GM11168 (cell line): Measurements from ENCODE around the gene PRRG2.

Source experiments
- in situ Hi-C: fragments of 300-500 bp; cut with MboI; formaldehyde crosslinking; loops from one replicate; pipeline ENCODE4 v1.12.0; 2022; ENCODE audit warnings: low sequenced_read_pairs; ENCODE audit not compliant: unreplicated experiment

The PRRG2 gene

DNA sequence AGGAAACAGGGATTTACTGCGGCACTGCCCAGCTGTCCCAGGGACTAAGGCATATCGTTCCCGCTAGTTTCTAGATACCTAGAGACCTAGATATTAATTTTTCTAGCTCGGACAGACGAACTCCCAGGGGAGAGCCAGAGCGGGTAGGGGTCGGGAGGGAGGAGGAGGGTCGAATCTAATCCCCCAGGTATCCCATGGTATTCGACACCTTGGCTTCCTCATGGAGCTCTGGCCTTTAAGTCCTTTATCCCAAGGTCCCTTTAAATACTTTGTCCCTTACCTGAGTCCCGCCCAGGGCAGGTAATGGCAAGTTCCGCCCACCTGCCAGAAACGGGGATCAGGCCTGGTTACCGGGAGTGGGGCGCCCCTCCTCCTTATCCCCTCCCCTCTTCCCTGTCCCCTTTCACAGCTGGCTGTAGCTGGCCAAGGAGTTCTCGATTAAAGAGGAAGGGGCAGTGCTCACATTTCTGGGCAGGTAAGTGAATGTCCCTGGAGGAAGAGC is at the start of gene PRRG2:
Gene PRRG2 (plus strand): TSS at position 310 of the 502 bp plus-strand sequence. CDS start 1,904 bp downstream, outside the sequence.
- in situ Hi-C loops, result no loop called here

- in situ Hi-C loops, result no loop called here
Measured at GRCh38 chr19:49533551-49534488, 47.3 kb upstream of the PRRG2 start.

DNA sequence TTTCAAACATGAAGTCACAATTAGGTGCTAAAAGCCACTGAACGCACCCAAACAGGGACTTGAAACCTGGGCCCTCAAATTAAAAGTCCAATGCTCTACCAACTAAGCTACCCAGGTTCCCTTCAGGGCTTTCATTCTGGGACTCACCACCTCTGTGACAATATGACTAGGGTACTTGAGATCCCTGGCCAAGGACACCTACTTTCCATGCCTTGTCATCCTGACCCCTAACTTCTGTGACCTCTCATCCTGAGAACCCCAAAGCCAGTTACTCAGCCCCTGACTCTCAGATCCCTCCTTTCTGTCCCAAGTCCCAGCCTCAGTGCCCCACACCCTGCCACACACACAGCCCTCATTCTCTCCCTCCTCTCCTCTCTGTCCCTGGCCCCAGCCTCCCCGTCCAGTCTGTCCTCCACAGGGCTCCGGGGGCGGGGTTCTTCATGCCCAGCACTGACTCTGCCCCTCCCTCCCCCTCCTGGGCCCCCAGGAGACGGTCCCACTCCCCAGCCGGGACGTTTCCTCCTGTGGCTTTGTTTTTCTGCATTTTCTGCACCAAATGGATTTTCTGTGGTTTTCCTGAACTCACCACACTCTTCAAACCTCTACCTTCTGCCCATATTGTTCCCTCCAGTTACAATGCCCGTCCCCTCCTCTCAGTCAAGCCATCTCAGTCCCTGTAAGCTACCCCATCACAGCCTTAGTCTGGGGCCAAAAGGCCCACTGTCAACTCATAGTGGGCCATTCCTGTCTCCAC is 46.3 kb upstream of the PRRG2 start:
- in situ Hi-C loops, result no loop called here

GRCh38 chr19:49536921-49537462 is 44.1 kb upstream of the PRRG2 start:
- in situ Hi-C loops, result no loop called here

DNA sequence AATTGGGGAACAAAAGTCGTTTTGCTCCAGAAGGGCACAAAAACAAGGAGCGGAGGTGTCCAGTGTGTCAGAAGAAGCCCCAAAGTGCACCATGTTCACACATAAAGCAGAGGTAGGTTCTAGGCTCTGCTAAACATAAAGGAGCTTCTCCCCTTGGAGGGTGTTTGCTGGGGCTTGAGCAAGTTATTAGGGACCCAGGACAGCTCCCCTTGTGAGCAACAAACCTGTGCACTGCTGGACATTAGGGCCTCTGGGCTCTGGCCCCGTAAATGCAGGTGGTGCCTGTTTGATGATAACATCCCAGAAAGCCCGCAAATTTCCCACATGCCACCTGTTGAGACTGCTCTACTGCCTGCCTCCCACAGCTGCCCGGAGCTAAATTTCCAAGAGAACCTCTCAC is 42.5 kb upstream of the PRRG2 start:
- in situ Hi-C loops, result no loop called here

GRCh38 chr19:49539192-49539952 is 41.7 kb upstream of the PRRG2 start:
- in situ Hi-C loops, result no loop called here

DNA sequence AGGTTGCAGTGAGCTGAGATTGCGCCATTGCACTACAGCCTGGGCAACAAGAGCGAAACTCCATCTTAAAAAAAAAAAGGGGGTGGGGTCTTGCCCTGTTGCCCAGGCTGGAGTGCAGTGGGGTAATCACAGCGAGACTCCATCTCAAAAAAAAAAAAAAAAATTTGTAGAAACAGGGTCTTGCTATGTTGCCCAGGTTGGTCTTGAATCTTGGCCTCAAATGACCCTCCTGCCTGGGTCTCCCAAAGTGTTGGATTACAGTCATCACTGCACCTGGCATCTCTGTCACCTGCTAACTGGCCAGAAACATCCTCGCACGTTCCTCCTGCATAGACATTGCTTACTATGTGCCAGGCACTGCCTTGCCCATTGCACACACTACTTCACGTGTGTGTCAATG is 39.2 kb upstream of the PRRG2 start:
- in situ Hi-C loops, result loop anchor here (5.0 kb wide), 1 partner anchor 35 kb away; no protein-coding TSS in a partner anchor

GRCh38 chr19:49542446-49542845 is 38.7 kb upstream of the PRRG2 start:
- in situ Hi-C loops, result loop anchor here (5.0 kb wide), 1 partner anchor 35 kb away; no protein-coding TSS in a partner anchor

DNA sequence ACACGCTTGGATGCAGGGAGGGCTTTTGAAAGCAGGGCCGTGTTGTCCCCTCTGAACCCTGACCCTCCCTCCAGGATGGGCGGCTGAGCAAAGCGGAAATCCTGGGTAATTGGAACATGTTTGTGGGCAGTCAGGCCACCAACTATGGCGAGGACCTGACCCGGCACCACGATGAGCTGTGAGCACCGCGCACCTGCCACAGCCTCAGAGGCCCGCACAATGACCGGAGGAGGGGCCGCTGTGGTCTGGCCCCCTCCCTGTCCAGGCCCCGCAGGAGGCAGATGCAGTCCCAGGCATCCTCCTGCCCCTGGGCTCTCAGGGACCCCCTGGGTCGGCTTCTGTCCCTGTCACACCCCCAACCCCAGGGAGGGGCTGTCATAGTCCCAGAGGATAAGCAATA is 38.1 kb upstream of the PRRG2 start:
- in situ Hi-C loops, result loop anchor here (5.0 kb wide), 1 partner anchor 36 kb away; no protein-coding TSS in a partner anchor

DNA sequence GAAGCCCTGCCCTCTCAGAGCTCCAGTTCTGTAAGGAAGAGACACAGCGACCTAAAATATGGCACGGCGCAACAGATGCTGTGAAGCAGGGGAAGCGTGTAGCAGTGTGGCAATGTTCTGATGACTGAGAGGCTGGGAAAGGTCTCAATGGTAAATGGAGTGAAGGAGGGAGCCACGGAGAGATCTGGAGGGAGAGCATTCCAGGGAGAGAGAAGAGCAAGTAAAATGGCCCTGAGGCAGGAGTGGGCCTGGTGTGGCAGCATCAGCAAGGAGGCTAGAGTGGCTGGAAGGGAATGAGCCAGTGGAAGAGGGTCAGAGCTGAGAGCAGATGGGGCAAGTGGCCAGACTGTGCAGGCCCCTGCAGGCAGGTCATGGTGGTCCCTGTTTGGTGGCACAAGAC is 37.0 kb upstream of the PRRG2 start:
- in situ Hi-C loops, result loop anchor here (5.0 kb wide), 1 partner anchor 37 kb away; no protein-coding TSS in a partner anchor

DNA sequence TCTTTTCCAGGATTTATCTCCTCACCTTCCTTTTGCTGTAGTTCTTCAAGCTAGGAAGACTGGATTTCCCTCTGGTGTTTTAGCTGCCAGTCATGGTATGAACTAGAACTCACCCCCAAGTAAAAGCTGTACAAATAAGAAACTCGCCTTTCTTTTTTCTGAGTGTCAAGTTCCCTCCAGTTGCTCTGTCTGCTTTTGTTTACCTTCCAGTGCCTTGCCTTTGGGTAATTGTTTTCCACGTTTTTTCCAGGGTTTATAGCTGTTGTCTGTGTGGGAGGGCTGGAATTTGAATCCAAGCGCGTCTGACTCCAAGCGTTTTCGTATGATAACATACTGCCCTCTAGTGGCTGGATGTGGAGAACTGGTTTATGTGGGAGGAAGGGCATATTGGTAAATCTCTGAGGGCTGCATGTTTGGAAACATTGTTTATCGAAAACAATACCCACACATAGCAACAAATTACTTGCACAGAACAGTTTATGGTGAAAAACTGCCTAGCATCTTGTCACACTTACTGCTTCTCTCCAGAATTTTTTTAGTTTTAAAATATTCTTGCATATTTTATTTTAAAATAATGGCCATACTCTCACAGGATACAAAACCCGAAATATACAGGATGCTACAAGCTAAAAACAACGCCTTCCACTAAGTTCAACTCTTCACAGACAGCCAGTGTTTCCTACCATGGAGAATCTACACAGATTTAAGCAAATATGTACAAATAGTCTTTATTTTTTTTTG is 34.1 kb upstream of the PRRG2 start:
- in situ Hi-C loops, result no loop called here

- in situ Hi-C loops, result no loop called here
Measured at GRCh38 chr19:49549045-49549444, 32.1 kb upstream of the PRRG2 start.

DNA sequence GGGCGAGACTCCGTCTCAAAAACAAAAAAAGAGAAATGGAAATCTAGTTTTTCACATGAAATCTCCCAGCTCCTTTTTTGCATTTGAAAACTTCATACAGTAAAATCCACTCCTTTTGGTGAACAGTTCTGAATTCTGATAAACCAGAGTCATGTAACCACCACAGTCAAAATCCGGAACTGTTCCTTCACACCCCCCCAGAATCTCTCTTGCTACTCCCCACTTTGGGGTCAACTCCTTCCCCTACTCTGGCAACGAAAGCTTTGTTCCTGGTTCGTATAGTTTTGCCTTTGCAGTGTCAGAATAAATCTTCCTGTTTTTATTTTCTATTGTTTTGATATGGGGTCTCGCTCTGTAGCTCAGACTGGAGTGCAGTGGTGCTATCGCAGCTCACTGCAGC is 29.6 kb upstream of the PRRG2 start:
- in situ Hi-C loops, result no loop called here

GRCh38 chr19:49552749-49553148 is 28.4 kb upstream of the PRRG2 start:
- in situ Hi-C loops, result no loop called here

DNA sequence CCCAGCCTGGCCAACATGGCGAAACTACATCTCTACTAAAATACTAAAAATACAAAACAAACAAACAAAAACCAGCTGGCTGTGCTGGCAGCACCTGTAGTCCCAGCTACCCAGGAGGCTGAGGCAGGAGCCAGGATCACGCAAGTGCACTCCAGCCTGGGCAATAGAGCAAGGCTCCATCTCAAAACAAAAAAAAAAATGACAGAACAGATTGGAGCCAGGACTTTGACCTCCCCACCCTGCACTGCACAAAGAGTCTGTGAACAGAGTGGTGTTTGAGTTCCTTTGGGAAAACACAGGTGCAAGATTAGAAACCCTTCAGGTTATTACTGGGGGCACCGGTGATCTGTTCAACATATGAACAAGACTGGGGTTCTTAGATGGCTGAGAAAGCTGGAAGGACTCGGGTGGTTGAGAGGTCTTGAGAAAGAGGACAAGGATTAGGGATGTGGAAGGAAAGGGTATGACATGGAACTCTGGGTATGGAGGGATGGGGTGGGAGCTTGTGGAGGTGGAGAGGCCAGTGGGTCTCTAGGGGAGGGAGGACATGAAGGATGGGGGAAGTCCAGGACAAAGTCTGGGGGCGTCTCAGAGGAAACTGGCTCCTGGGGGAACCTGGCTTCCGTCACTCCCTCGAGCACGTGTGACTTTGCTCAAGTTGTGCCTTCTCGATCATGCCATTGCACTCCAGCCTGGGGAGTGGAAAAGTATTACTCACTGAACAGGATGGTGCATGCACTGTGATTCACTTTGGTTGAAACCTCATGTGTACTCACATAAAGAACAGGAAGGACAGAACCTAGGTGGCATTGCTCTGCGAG is 27.5 kb upstream of the PRRG2 start:
- in situ Hi-C loops, result no loop called here

DNA sequence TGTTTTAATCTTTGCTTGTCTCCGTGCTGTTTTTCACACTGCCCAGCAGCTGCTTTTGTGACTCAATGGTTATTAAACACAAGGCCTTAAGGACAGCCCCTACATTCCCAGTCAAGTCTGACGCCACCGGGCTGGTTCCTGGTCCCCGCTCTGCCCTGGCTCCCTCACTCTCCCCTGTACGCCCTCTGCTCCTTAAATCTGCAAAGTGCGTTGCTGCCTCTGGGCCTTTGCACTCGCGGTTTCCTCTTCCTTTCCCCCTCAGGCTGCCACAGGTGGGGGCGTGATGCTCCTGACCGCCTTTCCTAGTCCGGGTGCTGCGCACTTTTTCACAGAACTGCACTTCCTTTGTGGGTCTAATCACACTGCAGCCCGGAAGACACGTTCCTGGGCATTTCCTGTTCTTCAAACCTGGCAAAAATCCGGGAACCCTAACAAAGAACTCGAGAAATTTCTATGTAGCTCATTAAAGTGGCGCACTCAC is 26.4 kb upstream of the PRRG2 start:
- in situ Hi-C loops, result no loop called here

DNA sequence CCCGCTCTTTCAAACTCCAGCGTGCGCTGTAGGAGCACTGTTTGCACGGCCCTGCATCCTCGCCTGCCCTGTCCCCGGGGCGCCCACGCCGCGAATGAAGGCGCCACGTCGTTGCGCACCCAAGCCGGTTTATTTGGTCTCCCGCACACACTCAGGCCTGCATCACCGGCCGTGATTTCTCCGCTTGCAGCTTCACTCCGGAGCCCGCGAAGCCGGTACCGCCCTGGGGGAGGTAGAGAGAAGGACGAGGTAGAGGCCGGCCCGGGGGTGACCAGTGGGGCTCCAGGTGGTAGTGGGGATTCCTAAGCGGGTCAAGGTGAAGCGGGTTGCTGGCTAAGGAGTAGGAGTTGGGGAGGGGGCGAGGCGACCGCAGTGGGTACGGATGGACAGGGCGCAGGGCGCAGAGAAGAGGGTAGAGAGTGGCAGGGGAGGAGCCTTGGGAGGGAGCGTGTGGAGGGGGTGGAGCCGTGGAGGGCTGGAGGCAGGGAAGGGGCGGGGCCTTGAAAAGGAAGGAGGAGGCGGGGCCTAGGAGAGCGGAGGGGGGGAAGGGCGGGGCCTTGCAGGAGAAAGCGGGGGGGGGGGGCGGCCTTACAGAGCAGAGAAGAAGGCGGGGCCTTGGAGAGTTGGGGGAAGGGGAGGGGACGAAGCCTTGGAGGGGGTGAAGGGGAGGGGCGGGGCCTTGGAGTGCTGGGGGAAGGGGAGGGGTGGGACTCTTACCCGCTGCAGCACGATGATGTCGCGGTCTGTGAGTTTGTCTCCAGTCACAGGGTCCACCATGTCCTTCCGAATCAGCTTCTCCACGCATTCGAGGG is 25.3 kb upstream of the PRRG2 start:
- in situ Hi-C loops, result no loop called here
